ENCODE data around the gene LCN6. TPM values are rescaled to one million over a fixed set of nuclear protein-coding genes. Genes with fewer than 3 reads are reported as not detected.
A peak's percentile ranks its signal among the peaks of the same experiment; 100 is the strongest.

LCN6 gene
- total and polyA plus RNA-seq, 4 donors, result not detected

DNA sequence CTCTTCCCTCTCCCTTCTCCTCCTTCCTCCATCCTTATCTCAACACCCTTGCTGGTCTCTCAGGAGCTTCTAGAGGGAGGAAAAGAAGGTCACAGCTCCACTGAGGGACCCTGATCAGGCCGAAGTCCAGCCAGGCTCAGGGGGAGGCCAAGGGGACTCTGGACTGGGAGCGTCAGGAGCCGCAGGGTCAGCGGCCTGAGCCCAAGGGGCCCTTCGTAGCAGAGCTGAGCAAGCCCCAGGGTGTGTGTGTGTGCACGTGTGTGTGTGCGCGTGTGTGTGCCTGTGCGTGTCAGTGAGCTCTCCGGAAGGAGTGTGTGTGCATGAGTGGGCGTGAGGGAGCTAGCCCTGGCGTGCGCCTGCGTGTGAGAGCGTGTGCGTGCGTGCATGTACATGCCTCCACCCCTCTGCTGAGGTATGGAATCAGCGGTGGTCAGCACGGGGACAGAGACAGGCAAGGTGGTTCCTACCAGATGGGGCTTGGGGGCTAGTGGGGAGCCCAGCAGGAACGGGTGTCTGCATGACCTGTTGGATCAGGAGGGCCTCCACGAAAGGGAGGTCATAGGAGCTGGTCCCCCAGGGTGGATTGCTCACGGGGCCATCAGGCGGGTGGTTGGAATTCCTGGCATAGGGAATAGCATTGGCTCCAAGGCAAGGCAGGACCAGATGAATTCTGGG, 51.0 kb downstream of the LCN6 start:
- no peak for DNase-seq (ENCODE audit: low read depth in 4 of 6, low spot score in 6 of 6)
- Histone ChIP-seq H3K36me3 (ENCODE audit: control insufficient read depth, insufficient read depth, low read length) (peaks cover 3% of the 10 kb centered on the region), H3K27me3 (ENCODE audit: control insufficient read depth, insufficient read depth, low read length) (peaks cover 3% of the 10 kb centered on the region), H3K9me3 (ENCODE audit: control insufficient read depth, insufficient read depth, low read length) (no peaks in the 10 kb centered on the region), H3K4me3 (ENCODE audit: low read depth, low read length) (no peak overlapping the region), H3K27ac (ENCODE audit: low read depth, low read length) (no peak overlapping the region), H3K4me1 (ENCODE audit: control insufficient read depth, insufficient read depth, low read length) (peaks cover 25% of the 10 kb centered on the region)
- 73% methylated on average over 23 of the region's 23 CpGs for WGBS (ENCODE audit: insufficient coverage)

GRCh38 chr9:136696502-136696901, 51.8 kb downstream of the LCN6 start:
- H3K4me3 ChIP-seq (ENCODE audit: low read depth, low read length), result no peak overlapping the region
- WGBS (ENCODE audit: insufficient coverage), result 50% methylated on average over 7 of the region's 9 CpGs
- no peak for DNase-seq (ENCODE audit: low read depth in 4 of 6, low spot score in 6 of 6)
- H3K27ac ChIP-seq (ENCODE audit: low read depth, low read length), result no peak overlapping the region
- H3K27me3 ChIP-seq (ENCODE audit: control insufficient read depth, insufficient read depth, low read length), result no peaks in the 10 kb centered on the region
- H3K9me3 ChIP-seq (ENCODE audit: control insufficient read depth, insufficient read depth, low read length), result no peaks in the 10 kb centered on the region
- H3K4me1 ChIP-seq (ENCODE audit: control insufficient read depth, insufficient read depth, low read length), result peaks cover 25% of the 10 kb centered on the region
- peaks cover 3% of the 10 kb centered on the region for H3K36me3 ChIP-seq (ENCODE audit: control insufficient read depth, insufficient read depth, low read length)

DNA sequence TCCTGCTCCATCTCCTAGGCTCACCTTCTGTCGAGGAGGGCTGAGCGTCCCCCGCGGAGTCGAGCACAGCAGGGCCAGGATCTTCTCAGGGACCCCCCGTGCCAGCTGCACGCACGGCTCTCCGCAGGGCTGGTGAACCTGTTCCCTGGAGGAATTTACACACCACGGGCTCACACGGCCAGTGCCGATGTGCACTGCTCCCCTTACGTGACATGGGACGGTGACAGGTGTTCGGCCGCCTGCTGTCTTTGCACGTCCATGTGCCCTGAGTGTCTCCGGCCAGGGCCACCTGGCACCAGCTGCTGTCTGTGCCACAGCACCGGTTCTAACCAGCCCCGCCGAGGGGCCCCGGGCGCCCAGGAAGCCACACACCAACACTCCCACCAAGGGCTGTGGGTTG, 52.4 kb downstream of the LCN6 start:
- 71% methylated on average over 21 of the region's 23 CpGs for WGBS (ENCODE audit: insufficient coverage)
- no peak overlapping the region for H3K4me3 ChIP-seq (ENCODE audit: low read depth, low read length)
- no peaks in the 10 kb centered on the region for H3K27me3 ChIP-seq (ENCODE audit: control insufficient read depth, insufficient read depth, low read length)
- peaks cover 25% of the 10 kb centered on the region for H3K4me1 ChIP-seq (ENCODE audit: control insufficient read depth, insufficient read depth, low read length)
- no peak for DNase-seq (ENCODE audit: low read depth in 4 of 6, low spot score in 6 of 6)
- H3K27ac ChIP-seq (ENCODE audit: low read depth, low read length), result no peak overlapping the region
- H3K9me3 ChIP-seq (ENCODE audit: control insufficient read depth, insufficient read depth, low read length), result no peaks in the 10 kb centered on the region
- H3K36me3 ChIP-seq (ENCODE audit: control insufficient read depth, insufficient read depth, low read length), result peaks cover 3% of the 10 kb centered on the region

DNA sequence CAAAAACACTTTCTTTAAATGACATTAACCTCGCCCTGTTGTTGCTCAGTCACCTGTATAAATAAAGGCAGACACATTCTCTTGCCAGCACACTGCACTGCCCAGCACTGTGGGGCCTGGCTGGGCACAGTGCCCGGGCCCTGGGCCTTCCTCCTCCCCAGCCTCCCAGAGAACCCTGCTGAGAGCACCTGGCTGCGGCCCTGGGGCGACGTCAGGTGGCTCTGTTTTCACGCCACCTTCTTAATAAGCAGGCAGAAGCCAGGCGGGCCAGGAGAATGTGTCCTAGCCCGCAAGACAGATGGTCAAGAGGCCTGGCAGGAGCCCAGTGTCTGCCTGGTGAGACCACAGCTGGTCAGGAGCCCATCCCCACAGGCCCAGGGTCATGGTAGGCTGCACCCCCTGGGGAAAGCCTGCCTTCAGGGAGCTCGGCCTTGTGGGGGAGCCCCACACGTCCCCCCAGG, 52.9 kb downstream of the LCN6 start:
- Histone ChIP-seq H3K4me3 (ENCODE audit: low read depth, low read length) (no peak overlapping the region), H3K4me1 (ENCODE audit: control insufficient read depth, insufficient read depth, low read length) (peaks cover 25% of the 10 kb centered on the region), H3K27ac (ENCODE audit: low read depth, low read length) (no peak overlapping the region), H3K27me3 (ENCODE audit: control insufficient read depth, insufficient read depth, low read length) (no peaks in the 10 kb centered on the region), H3K9me3 (ENCODE audit: control insufficient read depth, insufficient read depth, low read length) (no peaks in the 10 kb centered on the region), H3K36me3 (ENCODE audit: control insufficient read depth, insufficient read depth, low read length) (peaks cover 3% of the 10 kb centered on the region)
- DNase-seq (ENCODE audit: low read depth in 4 of 6, low spot score in 6 of 6), result peak in 1 of 6 donors; percentile 30
- 55% methylated on average over 10 of the region's 10 CpGs for WGBS (ENCODE audit: insufficient coverage)

DNA sequence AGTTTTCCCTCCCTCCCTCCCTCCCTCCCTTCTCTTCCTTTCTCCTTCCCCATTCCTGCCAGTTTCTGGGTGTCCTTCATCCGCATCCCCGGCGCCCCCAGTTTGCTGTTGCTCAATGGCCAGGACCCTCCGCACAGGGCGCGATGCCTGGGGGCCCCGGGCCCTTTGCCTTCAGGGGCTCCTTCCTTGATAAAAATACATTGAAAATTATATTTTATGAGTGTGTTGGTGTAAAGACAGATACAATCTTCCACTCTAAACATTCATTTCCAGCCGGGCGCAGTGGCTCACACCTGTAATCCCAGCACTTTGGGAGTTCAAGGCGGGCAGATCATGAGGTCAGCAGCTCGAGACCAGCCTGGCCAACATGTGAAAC, 53.5 kb downstream of the LCN6 start:
- H3K9me3 ChIP-seq (ENCODE audit: control insufficient read depth, insufficient read depth, low read length), result no peaks in the 10 kb centered on the region
- WGBS (ENCODE audit: insufficient coverage), result 90% methylated on average over 4 of the region's 11 CpGs
- H3K27ac ChIP-seq (ENCODE audit: low read depth, low read length), result no peak overlapping the region
- no peaks in the 10 kb centered on the region for H3K27me3 ChIP-seq (ENCODE audit: control insufficient read depth, insufficient read depth, low read length)
- H3K4me1 ChIP-seq (ENCODE audit: control insufficient read depth, insufficient read depth, low read length), result peaks cover 25% of the 10 kb centered on the region
- no peak for DNase-seq (ENCODE audit: low read depth in 4 of 6, low spot score in 6 of 6)
- H3K4me3 ChIP-seq (ENCODE audit: low read depth, low read length), result no peak overlapping the region
- H3K36me3 ChIP-seq (ENCODE audit: control insufficient read depth, insufficient read depth, low read length), result peaks cover 3% of the 10 kb centered on the region

DNA sequence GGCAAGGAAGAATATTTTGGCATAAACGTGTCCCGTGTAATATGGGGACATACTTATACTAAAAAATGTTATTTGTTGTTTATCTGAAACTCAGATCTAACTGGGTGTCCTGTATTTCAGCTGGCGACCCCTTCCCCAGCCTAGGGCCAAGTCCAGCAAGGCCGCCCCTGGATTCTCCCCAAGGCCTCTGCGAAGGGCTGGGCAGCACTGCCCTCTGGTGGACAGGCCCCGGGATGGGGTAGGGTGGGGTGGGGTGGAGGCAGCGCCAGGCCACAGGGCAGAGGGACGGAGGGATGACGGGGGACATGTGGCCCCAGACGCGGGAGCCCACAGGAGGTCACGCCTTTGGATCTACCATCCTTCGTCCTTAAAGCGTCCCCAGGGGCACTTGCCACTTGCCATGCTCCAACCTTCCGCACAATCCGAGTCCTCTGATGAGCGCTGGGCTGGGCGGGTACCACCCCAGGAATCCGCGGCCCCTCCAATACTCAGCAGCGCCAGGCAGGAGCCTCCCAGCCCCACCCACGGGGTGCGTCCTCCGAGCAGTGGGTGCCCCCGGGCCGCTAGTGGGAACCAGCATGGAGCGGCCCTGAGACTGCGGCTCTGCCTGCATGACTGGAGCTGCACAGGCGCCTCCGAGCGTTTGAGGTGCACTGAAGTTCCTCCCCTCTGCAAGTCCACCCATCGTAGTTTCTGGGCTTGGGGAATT, 54.0 kb downstream of the LCN6 start:
- no peak for DNase-seq (ENCODE audit: low read depth in 4 of 6, low spot score in 6 of 6)
- H3K4me1 ChIP-seq (ENCODE audit: control insufficient read depth, insufficient read depth, low read length), result peaks cover 25% of the 10 kb centered on the region
- no peak overlapping the region for H3K4me3 ChIP-seq (ENCODE audit: low read depth, low read length)
- H3K27ac ChIP-seq (ENCODE audit: low read depth, low read length), result no peak overlapping the region
- peaks cover 3% of the 10 kb centered on the region for H3K36me3 ChIP-seq (ENCODE audit: control insufficient read depth, insufficient read depth, low read length)
- no peaks in the 10 kb centered on the region for H3K27me3 ChIP-seq (ENCODE audit: control insufficient read depth, insufficient read depth, low read length)
- H3K9me3 ChIP-seq (ENCODE audit: control insufficient read depth, insufficient read depth, low read length), result no peaks in the 10 kb centered on the region
- WGBS (ENCODE audit: insufficient coverage), result 42% methylated on average over 28 of the region's 32 CpGs

Small RNA genes within 50 kb of the gene (small RNA-seq; reads per million reads assigned to genes)
- gene ATP6V1G1P3 (ENCODE audit: low replicate concordance) (not detected), gene MIR6722 (ENCODE audit: low replicate concordance) (not detected)

Other genes with a start within 250 kb of the LCN6 start
- 10 to 100 TPM; 28.2 to 37.8 TPM for gene NOTCH1, start 202.5 kb downstream of the LCN6 start, total RNA-seq
- 10 to 100 TPM; 62.2 to 75.9 TPM for gene NOTCH1, start 202.5 kb downstream of the LCN6 start, polyA plus RNA-seq (ENCODE audit: insufficient read length in 2 of 2)
- gene EGFL7, start 85.6 kb downstream of the LCN6 start, total RNA-seq, result 10 to 100 TPM; 21.9 to 93.5 TPM
- 10 to 100 TPM; 46.8 to 57.3 TPM for gene EGFL7, start 85.6 kb downstream of the LCN6 start, polyA plus RNA-seq (ENCODE audit: insufficient read length in 2 of 2)
- gene AGPAT2, start 61.1 kb downstream of the LCN6 start, total RNA-seq, result 10 to 100 TPM in 1 of 2 donors, 1 to 10 TPM in 1; 8.7 to 14.3 TPM
- gene AGPAT2, start 61.1 kb downstream of the LCN6 start, polyA plus RNA-seq (ENCODE audit: insufficient read length in 2 of 2), result 10 to 100 TPM in 1 of 2 donors, 1 to 10 TPM in 1; 9.1 to 11.0 TPM
- 10 to 100 TPM; 24.9 to 47.8 TPM for gene DIPK1B, start 36.0 kb downstream of the LCN6 start, total RNA-seq
- 10 to 100 TPM; 63.5 to 65.0 TPM for gene DIPK1B, start 36.0 kb downstream of the LCN6 start, polyA plus RNA-seq (ENCODE audit: insufficient read length in 2 of 2)
- not detected for gene LCN10, start 5.6 kb downstream of the LCN6 start, total RNA-seq
- gene LCN10, start 5.6 kb downstream of the LCN6 start, polyA plus RNA-seq (ENCODE audit: insufficient read length in 2 of 2), result not detected
- not detected for gene LCN8, start 9.7 kb upstream of the LCN6 start, total RNA-seq
- not detected for gene LCN8, start 9.7 kb upstream of the LCN6 start, polyA plus RNA-seq (ENCODE audit: insufficient read length in 2 of 2)
- not detected for gene LCN15, start 16.0 kb upstream of the LCN6 start, total RNA-seq
- gene LCN15, start 16.0 kb upstream of the LCN6 start, polyA plus RNA-seq (ENCODE audit: insufficient read length in 2 of 2), result under 1 TPM in 1 of 2 donors, not detected in 1; 0.14 TPM
- gene TMEM141, start 42.8 kb upstream of the LCN6 start, total RNA-seq, result 10 to 100 TPM; 38.9 to 76.9 TPM
- 10 to 100 TPM; 51.7 to 55.4 TPM for gene TMEM141, start 42.8 kb upstream of the LCN6 start, polyA plus RNA-seq (ENCODE audit: insufficient read length in 2 of 2)
- gene CCDC183, start 47.8 kb upstream of the LCN6 start, total RNA-seq, result 1 to 10 TPM in 1 of 2 donors, under 1 TPM in 1; 0.89 to 3.0 TPM
- gene CCDC183, start 47.8 kb upstream of the LCN6 start, polyA plus RNA-seq (ENCODE audit: insufficient read length in 2 of 2), result 1 to 10 TPM; 3.4 to 7.2 TPM
- 10 to 100 TPM; 34.8 to 49.1 TPM for gene RABL6, start 59.4 kb upstream of the LCN6 start, total RNA-seq
- gene RABL6, start 59.4 kb upstream of the LCN6 start, polyA plus RNA-seq (ENCODE audit: insufficient read length in 2 of 2), result 10 to 100 TPM; 86.3 to 93.5 TPM
- 1 to 10 TPM; 1.2 to 2.2 TPM for gene AJM1, start 94.0 kb upstream of the LCN6 start, total RNA-seq
- gene AJM1, start 94.0 kb upstream of the LCN6 start, polyA plus RNA-seq (ENCODE audit: insufficient read length in 2 of 2), result 10 to 100 TPM; 19.3 to 20.5 TPM
- gene PHPT1, start 100.9 kb upstream of the LCN6 start, total RNA-seq, result 100 to 1,000 TPM in 1 of 2 donors, 10 to 100 TPM in 1; 81.6 to 191 TPM
- gene PHPT1, start 100.9 kb upstream of the LCN6 start, polyA plus RNA-seq (ENCODE audit: insufficient read length in 2 of 2), result 100 to 1,000 TPM; 183 to 200 TPM
- gene MAMDC4, start 103.8 kb upstream of the LCN6 start, total RNA-seq, result 1 to 10 TPM; 1.6 to 9.3 TPM
- gene MAMDC4, start 103.8 kb upstream of the LCN6 start, polyA plus RNA-seq (ENCODE audit: insufficient read length in 2 of 2), result 10 to 100 TPM; 15.2 to 15.9 TPM
- gene EDF1, start 117.8 kb upstream of the LCN6 start, total RNA-seq, result 100 to 1,000 TPM; 123 to 477 TPM
- 100 to 1,000 TPM; 392 to 409 TPM for gene EDF1, start 117.8 kb upstream of the LCN6 start, polyA plus RNA-seq (ENCODE audit: insufficient read length in 2 of 2)
- gene TRAF2, start 138.0 kb upstream of the LCN6 start, total RNA-seq, result 1 to 10 TPM; 7.4 to 7.5 TPM
- 10 to 100 TPM; 12.4 to 19.3 TPM for gene TRAF2, start 138.0 kb upstream of the LCN6 start, polyA plus RNA-seq (ENCODE audit: insufficient read length in 2 of 2)
- 10 to 100 TPM; 52.0 to 91.5 TPM for gene FBXW5, start 196.2 kb upstream of the LCN6 start, total RNA-seq
- 100 to 1,000 TPM; 103 to 107 TPM for gene FBXW5, start 196.2 kb upstream of the LCN6 start, polyA plus RNA-seq (ENCODE audit: insufficient read length in 2 of 2)
- gene C8G, start 196.7 kb upstream of the LCN6 start, total RNA-seq, result 1 to 10 TPM in 1 of 2 donors, not detected in 1; 1.3 TPM
- gene C8G, start 196.7 kb upstream of the LCN6 start, polyA plus RNA-seq (ENCODE audit: insufficient read length in 2 of 2), result 1 to 10 TPM; 1.6 to 1.7 TPM
- 1 to 10 TPM in 1 of 2 donors, under 1 TPM in 1; 0.20 to 4.1 TPM for gene LCN12, start 203.7 kb upstream of the LCN6 start, total RNA-seq
- 1 to 10 TPM; 6.5 to 7.4 TPM for gene LCN12, start 203.7 kb upstream of the LCN6 start, polyA plus RNA-seq (ENCODE audit: insufficient read length in 2 of 2)
- 1,000 to 10,000 TPM in 1 of 2 donors, 100 to 1,000 TPM in 1; 697 to 6,990 TPM for gene PTGDS, start 229.0 kb upstream of the LCN6 start, total RNA-seq
- 1,000 to 10,000 TPM in 1 of 2 donors, 100 to 1,000 TPM in 1; 304 to 3,209 TPM for gene PTGDS, start 229.0 kb upstream of the LCN6 start, polyA plus RNA-seq (ENCODE audit: insufficient read length in 2 of 2)
- gene LCNL1, start 234.5 kb upstream of the LCN6 start, total RNA-seq, result 10 to 100 TPM in 1 of 2 donors, 1 to 10 TPM in 1; 2.3 to 54.0 TPM
- gene LCNL1, start 234.5 kb upstream of the LCN6 start, polyA plus RNA-seq (ENCODE audit: insufficient read length in 2 of 2), result 10 to 100 TPM in 1 of 2 donors, 1 to 10 TPM in 1; 3.8 to 25.2 TPM
- gene PAXX, start 243.9 kb upstream of the LCN6 start, total RNA-seq, result 10 to 100 TPM; 15.7 to 57.5 TPM
- gene PAXX, start 243.9 kb upstream of the LCN6 start, polyA plus RNA-seq (ENCODE audit: insufficient read length in 2 of 2), result 100 to 1,000 TPM in 1 of 2 donors, 10 to 100 TPM in 1; 87.9 to 108 TPM
- 1 to 10 TPM; 2.0 to 6.4 TPM for gene CLIC3, start 248.0 kb upstream of the LCN6 start, total RNA-seq
- 1 to 10 TPM in 1 of 2 donors, under 1 TPM in 1; 0.35 to 2.0 TPM for gene CLIC3, start 248.0 kb upstream of the LCN6 start, polyA plus RNA-seq (ENCODE audit: insufficient read length in 2 of 2)